UCSD-AML1 (cell line): Measurements from ENCODE around the gene SERBP1.
"Not testable (repeated sequence)": the region's sequence is repeated elsewhere in the genome, so short reads cannot be mapped to it uniquely, and the experiment has no call there.

Source experiments
- DNase-seq: peaks from one replicate; lab custom pipeline; 2025; ENCODE audit not compliant: unreplicated experiment; lab: John Stamatoyannopoulos, UW

Gene SERBP1

DNA sequence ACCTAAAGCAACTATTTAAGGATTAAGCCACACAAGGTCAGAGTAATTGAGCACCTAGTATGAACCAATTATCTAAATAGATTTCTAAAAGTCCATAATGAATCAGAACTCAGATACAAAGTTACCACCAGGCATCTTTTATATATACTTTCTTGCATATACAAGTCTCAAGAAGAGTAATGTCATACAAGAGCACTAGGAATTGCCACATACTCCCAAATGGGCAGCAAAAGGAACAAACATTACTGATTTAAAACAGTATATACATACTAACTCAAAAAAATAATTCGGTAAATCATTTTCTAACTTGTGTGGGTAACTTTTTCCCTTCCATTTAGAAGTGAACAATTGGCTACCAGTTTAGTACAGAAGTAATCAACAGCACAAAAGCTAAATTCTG lies 22.1 kb downstream of the SERBP1 start:
- no peak for DNase-seq

- no peak for DNase-seq
These were observed 22.7 kb downstream of the SERBP1 start for GRCh38 chr1:67407498-67407897.

DNA sequence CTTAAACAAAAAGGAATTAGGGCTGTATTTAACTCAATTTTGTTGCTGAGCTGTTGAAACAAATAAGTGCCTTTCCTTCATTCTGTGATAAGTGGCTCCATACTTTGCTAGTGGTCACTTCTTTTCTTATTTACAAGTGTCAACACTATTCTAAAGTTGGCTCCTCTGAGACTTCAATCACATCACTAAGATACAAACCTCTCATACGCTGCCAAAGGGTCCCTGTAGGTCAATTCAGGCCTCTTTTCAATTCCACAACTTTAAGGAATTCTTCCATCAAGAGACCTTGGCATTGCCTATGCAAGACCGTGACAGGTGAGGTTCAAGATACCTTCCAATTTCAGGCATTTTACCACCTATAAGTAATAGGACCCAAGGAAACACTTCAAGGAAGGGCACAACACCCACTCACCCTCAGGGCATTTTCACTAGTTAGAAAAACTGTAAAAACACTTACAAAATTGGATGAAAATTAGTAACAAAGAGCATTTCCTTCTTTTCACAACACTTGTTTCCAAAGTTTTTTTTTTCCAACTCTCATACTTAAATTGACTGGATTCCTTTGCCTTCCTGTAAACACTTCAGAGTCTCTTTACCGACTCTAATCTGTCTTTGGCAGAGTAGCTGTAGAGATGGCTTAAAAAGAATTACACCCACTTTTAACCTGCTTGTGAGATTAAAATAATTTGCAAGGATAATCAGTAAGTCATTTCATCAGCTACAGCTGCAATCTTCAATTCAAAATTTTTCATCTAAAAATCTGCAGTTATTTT lies 24.5 kb downstream of the SERBP1 start:
- no peak for DNase-seq

DNA sequence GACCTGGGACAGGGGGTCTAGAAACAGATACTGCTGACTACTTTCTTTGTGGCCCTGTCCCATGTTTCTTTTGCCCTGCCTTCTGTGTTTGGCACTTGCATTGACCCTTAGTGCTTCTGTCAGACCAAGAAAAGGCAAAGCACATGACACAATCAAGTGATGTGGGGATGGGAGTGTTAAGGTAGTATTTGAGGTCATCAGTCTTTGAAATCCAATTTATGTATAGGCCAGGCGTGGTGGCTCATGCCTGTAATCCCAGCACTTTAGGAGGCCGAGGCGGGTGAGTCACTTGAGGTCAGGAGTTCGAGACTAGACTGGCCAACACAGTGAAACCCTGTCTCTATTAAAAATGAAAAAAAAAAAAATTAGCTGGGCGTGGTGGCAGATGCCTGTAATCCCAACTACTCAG lies 26.0 kb downstream of the SERBP1 start:
- no peak for DNase-seq

DNA sequence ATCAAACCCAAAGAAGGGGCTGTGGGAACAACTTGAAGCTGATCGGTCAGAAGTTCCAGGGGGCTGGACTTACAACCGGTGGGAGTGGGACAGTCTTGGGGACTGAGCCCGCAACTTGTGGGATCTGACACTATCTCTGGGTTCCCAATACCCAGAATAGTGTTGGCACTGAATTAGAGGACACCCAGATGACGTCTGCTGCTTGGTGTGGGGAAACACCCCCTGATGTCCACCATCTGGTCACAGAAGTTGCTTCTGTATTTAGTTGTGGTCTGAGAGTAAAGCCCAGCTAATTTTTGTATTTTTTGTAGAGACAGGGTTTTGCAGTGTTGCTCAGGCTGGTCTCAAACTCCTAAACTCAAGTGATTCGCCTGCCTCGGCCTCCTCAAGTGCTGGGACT lies 28.8 kb downstream of the SERBP1 start:
- DNase-seq, result no peak

DNA sequence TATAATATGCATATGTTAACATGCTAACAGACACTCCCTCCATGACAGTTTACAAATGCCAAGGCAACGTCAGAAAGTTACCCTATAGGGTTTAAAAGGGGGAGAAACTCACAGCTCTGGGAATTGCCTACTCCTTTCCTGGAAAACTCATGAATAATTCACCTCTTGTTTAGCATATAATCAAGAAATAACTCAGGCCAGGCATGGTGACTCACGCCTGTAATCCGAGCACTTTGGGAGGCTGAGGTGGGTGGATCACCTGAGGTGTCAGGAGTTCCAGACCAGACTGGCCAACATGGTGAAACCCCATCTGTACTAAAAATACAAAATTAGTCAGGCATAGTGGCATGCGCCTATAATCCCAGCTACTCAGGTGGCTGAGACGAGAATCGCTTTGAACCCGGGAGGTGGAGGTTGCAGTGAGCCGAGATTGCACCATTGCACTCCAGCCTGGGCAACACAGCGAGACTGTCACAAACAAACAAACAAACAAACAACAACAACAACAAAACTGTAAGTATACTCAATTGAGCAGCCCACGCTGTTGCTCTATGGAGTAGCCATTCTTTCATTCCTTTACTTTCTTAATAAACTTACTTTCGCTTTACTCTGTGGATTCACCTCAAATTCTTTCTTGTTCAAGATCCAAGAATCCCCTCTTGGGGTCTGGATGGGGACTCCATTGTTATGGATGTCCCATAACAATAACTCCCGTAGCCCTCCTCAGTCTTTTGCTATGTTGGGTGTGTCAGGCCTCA lies 30.0 kb downstream of the SERBP1 start:
- not testable (repeated sequence) for DNase-seq

GRCh38 chr1:67399199-67399993 lies 30.8 kb downstream of the SERBP1 start:
- DNase-seq, result no peak

DNA sequence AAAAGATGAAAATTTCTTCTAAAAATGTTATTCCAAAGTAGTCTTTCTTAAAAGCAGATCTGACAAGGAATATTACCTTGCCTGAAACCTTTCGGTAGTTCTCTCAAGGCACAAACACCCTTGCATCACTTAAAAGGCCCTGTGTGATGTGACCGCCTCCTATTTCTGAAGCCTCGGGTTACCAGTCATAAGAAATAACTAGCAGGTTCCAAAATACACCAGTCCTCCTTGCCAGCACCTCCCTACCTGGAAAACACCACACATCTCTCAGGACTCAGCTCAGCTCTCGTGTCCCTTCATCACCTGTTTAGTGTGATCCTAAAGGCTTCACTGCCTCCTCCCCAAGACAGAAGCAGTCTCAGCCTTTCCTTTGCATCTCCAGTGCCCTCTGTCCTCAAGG lies 35.7 kb downstream of the SERBP1 start:
- no peak for DNase-seq

DNA sequence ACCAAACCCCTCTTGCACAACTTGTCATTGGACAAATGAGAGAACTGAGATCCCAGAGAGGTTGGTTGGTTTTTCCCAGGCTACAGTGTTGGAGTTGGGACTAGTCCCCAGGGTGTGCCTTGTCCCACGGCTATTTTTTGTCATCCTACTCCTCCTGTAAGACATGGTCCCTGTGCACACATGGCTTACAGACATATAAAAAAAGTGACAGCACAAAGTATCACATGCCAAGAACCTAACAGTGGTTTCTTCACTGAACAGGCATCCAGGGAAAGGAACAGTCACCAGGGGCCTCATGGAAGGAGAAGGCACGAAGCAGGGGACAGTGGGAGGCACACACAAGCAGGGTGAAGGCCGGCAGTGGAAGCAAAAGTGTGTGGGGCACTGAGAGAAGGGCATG lies 36.5 kb downstream of the SERBP1 start:
- DNase-seq, result no peak

DNA sequence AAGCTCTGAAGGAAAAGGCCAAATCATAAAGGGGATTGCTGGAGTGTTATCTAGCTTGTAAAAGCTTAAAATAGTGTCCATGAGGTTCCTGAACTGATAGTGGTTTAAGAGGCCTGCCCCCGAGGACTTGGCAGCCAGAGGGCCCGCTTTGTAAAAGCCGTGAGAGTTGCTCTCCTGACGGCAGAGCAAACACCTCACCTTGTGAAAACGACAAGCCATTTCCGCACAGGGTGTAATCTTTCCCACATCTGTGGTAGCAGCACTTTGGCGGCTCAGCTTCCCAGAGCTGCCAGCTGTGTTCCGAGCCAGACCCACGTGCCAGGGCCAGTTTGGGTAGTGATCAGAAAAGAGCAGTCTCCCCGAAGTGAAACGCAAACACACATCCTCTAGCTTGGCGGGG lies 37.0 kb downstream of the SERBP1 start:
- DNase-seq, result no peak

GRCh38 chr1:67390041-67390887 lies 39.9 kb downstream of the SERBP1 start:
- no peak for DNase-seq

GRCh38 chr1:67383999-67384638 lies 46.1 kb downstream of the SERBP1 start:
- DNase-seq, result no peak

GRCh38 chr1:67382292-67382691 lies 47.9 kb downstream of the SERBP1 start:
- DNase-seq, result no peak

- no peak for DNase-seq
These were observed 49.0 kb downstream of the SERBP1 start for GRCh38 chr1:67381154-67381553.

DNA sequence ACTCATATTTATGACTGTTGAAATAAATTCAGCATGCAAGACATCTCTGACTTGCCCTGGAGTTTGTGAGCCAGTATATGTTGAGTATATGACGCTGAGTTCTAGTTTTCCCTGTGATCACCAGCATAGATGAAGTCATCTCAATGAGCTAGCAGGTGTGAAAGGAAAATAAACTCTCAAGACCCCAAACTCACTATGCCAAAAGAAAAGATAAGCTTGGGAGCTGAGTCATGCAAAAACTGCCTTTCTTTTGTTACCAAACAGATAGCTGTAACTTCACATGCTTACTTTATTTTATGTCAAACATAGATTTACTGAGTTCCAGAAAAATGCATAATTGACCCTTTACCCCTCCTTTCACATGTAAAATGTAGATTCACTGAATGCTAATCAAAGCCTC lies 52.9 kb downstream of the SERBP1 start:
- DNase-seq, result no peak

DNA sequence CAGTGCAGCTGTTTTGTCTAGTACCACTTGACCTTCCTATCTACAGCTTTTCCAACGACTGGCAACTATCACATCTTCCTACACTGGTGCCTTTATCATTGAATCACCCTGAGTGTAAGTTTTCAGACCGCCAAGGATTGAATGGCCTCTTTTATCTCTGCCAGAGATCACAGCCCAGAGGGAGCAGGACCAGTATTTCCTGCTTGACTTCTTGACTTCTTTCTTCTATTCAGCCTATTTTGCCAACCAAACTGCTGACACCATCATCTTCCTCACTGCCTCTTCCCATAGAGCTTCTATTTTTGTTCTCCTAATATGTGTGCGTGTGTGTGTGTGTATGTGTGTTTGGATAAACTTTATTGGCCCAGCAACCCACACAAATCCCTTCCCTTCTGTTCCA lies 53.8 kb downstream of the SERBP1 start:
- no peak for DNase-seq

GRCh38 chr1:67372898-67373297 lies 57.3 kb downstream of the SERBP1 start:
- no peak for DNase-seq

DNA sequence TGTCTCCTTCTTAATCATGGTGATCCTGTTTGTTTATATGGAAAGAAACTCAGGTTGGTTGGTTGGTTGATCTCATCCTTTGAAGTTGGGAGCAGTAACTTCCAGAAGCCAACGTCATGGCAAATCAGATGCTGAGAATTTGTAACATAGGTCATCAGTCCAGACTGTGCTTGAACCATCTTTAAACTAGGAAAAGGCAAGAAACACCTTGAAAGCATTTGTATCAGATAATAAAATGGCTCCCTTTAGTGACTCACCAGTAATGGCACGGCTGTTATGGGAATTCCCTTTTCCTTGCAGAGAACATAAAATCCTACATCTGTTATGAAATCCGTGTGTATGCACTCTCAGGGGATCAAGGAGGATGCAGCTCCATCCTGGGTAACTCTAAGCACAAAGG lies 58.1 kb downstream of the SERBP1 start:
- no peak for DNase-seq

GRCh38 chr1:67371681-67372080 lies 58.5 kb downstream of the SERBP1 start:
- no peak for DNase-seq

- no peak for DNase-seq
These were observed 59.2 kb downstream of the SERBP1 start for GRCh38 chr1:67371043-67371442.
